HG03520 (cell line): ENCODE results near the gene FYB1.

ENCODE experiments used
- ATAC-seq: cut with Tn5 transposase; IDR thresholded peaks from one replicate; pipeline ENCODE4 v1.9.1; 2021; ENCODE audit warnings: mild to moderate bottlenecking, moderate library complexity; ENCODE audit not compliant: unreplicated experiment

The FYB1 gene

DNA sequence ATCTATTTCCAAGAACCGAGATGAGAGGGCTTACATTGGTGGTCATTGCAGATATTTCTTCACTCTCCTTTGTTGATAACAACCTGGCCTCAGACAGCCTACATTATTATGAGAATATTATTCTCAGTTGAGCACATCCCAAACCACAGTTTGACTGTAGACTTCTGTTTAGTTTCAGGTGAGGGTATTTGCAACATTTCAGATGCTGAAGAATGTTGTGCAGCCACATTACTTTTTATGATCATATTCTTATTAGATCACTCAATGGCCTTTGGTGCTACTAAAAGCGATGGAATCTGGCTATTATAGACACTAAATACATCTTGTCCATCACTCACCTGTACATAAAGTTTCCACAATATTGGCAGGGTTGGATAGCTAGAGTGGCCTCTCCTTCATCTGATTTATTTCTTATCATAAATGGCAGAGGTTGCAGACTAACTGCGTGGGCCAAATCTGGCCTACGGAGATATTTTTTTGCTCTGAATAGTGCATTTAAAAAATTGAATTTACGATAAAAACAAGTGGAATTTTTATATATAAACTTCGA, 119.0 kb downstream of the FYB1 start:
- no peak for ATAC-seq

DNA sequence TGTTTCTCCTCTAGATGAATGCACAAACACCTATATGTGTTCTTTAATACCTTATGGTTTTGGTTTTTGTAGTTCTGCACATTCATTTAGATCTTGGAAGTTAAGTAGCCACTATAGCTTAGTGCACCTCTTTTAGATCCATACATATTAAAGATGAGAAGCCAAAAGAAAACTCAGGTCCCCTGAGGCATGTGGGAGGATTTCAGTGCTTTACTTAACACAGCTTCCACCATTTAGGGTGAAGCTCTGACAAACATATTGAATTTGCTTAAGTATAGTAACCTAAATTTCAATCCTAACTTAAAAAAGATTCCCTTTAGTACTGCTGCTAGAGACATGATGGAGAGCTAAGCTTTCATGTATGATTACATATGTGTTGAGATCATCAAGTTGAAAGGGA, 119.5 kb downstream of the FYB1 start:
- no peak for ATAC-seq

DNA sequence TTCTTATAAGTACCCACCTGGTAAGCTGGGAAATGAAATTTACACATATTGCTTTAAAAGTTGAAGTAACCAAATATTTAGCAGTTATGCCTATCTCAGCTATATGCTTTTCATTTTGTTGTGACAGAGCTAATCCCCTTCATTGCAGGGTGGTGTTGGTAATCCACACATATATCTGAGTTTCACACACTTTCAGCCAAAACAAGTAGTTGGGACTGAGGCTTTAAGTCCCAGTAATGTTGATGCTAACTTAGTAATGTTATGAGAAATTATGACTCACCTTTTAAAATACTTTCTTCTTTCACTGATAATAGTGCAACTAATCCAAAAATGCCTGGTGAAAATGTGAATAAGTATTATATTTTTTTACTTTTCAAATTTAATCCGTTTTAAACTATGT, 126.0 kb downstream of the FYB1 start:
- no peak for ATAC-seq

- no peak for ATAC-seq
Observed at GRCh38 chr5:39092581-39093351, 126.6 kb downstream of the FYB1 start.

GRCh38 chr5:39091940-39092580, 127.3 kb downstream of the FYB1 start:
- ATAC-seq, result no peak

GRCh38 chr5:39083968-39084367, 135.4 kb downstream of the FYB1 start:
- ATAC-seq, result no peak

- no peak for ATAC-seq
Observed at GRCh38 chr5:39082995-39083394, 136.4 kb downstream of the FYB1 start.

- ATAC-seq, result no peak
Observed at GRCh38 chr5:39080597-39081204, 138.7 kb downstream of the FYB1 start.

GRCh38 chr5:39080168-39080567, 139.2 kb downstream of the FYB1 start:
- ATAC-seq, result no peak

GRCh38 chr5:39079147-39079546, 140.2 kb downstream of the FYB1 start:
- ATAC-seq, result no peak

DNA sequence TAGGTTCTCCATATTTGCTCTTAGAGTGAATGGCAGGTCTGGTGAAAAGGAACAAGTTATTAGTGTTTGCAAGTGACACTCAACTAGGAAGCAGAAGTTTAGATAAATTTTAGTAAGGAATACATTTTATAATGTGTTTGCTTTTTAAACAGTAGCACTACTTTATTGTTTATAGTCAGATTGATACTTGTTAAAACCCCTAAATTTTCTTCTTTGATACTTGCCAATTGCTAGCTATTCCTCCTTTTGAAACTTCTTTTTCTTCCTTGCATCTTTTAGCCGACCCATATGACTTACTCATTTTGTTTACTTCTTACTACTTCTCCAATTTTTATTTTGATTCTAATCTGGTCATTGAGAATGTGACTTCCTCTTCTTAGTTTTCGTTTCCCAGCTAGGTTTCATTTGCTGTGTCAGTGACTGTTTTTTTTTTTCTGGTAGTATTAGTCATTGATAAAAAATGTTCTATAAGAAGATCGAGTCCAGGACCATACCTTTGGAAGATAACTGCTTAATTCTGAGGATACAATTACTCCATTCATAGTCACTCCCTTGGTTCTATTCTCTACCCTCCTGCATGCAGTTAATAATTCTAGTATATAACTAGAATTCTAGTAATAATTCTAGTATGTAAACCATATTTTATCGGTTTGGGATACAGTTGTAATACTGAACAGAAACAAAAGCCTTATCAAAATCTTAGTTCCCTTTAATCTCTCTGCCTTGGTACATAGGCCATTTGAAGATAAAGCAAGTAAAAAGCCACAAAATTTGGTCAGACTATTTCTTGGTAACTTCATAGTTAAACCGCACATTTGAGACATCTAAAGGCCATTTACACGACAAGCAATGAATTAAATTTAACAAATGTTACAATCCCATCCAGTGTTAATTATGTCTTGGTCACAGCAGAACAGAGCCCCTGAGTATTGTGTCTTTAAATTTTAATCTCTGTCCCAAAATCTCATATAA, 142.3 kb downstream of the FYB1 start:
- peak; percentile 18 for ATAC-seq

- ATAC-seq, result no peak
Observed at GRCh38 chr5:39076101-39076756, 143.1 kb downstream of the FYB1 start.

DNA sequence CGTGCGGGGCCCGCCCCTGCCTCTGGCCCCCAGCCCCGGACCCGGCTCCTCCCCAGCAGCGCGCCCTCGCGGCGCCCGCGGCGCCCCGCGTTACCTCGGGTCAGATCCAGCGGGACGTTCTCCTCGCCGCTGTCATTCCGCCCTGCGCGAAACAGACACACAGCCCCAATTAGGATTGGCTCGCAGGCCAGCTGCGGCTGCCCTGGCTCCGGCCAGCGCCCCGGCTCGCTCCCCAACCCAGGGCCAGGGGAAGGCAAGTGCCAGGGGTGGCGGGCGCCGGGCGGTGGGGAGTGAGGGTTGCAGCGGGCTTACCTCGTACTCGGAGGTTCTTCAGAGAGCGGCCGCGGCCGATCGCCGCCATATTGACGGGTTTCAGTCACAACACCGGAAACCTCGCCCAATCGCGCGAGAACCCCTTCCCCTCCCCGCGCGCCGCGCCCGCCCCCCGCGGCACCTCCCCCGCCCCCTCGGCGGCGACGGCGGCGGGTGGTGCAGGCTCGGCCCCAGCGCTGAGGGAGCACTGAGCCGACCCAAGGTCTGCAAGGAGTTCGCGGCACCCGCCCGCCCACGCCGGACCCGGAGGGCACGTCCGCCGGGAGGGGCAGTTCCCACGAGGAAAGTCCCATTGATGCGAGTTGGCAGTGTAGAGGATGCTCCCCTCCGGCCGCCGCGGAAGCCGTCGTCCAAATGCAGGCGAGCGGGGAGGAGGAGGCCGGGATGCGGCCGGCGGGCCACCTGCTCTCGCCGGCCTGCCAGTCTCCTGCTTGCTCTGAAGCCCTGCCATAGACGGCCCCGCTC, 145.1 kb downstream of the FYB1 start, which contains the start of gene RICTOR:
Gene RICTOR (minus strand): TSS at position 383 of the 798 bp plus-strand sequence. CDS start 22 bp downstream, at position 361.
- peak; percentile 60 for ATAC-seq

GRCh38 chr5:39073767-39074016, 145.7 kb downstream of the FYB1 start:
- peak; percentile 21 for ATAC-seq

DNA sequence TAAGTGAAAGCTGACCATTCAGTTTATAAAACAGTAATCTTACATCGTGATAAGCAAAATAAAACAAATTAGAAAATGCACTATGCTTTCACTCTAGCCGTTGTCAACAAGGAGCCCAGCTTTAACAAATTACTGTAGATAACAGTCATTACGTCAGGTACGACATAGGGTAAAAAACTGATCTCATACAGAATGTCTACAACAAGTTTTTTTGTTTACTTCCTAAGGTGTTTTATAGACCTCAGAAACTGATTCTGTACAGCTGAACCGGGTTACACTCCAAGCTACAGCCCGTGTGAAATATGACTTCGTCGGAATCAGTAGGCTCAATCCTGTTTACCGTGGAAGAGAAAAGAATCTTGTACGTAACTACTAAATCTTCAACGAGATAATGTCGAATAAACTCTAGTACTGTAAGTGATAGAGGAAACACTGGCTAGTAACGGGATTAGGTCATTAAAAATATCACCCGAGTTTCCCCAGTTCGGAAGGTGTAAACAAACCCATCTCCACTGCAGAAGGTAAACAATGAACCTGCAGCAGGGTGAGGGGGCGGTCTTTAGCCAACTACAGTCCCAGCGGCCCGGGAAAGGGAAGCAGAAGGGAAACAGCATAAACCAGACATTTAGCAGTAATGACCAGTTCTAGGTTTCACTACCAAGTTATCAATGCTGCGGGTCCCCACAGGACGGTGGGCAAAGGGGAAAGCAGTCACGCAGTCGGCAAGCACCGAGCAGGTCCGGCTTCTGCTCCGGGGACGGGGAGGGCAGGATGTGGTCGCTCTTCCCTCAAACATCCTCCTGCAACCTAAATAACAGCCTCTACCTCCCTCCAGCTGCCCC, 146.2 kb downstream of the FYB1 start:
- peak; percentile 35 for ATAC-seq

- no peak for ATAC-seq
Observed at GRCh38 chr5:39068099-39068498, 151.3 kb downstream of the FYB1 start.

GRCh38 chr5:39064450-39064849, 154.9 kb downstream of the FYB1 start:
- ATAC-seq, result no peak

- ATAC-seq, result no peak
Observed at GRCh38 chr5:39063037-39063436, 156.3 kb downstream of the FYB1 start.

DNA sequence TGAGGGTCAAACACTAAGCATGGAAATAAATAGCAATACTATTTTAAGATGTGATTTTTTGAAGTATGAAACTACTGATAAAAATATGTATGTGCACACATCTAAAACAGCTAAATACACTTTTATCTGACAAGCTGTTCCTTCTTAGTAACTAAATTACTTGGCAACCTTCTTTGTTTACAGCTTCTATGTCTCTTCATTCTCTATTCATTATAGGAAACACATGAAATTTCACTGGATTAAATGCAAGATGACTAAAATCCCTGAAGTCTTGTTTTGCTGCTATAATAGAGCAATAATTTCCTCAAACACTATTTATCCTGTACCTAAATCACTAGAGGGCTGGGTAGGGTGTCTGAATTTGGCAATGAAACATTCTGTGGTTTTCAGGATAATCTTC, 156.8 kb downstream of the FYB1 start:
- no peak for ATAC-seq
